SH-SY5Y (cell line): ENCODE results near the gene PASK.

Experiments used
- GATA2 ChIP-seq: IDR thresholded peaks from 2 replicates; pipeline ENCODE4 v1.6.1; 2011; ENCODE audit warnings: mild to moderate bottlenecking, low read depth, low read length
- GATA3 ChIP-seq: IDR thresholded peaks from 2 replicates; pipeline ENCODE4 v1.6.1; 2011; ENCODE audit warnings: low read depth, mild to moderate bottlenecking, low read length, moderate library complexity

Gene PASK

DNA sequence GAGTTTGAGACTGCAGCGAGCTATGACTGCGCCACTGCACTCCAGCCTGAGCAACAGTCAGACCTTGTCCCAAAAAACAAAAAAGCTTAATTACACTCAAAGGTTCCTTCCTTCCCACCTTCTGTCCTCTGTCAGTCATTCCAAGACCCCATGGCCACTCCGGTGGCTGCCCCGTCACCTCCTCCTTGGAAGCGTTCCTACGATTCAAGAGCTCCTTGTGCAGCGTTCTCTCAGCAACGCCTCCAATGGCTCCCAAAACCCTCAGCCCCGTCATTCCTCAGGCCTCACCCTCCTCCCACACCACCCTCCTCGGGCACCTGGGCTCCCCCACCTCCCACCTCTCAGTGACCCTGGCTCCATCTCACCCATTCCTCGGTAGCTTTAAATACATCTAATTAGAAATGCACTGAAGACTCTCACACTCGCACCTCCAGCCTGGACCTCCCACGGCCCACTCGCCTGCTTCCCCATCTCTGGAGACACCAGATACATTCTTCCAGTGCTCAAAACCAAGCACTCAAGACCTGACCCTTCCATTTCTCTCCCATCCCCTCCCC is 8.0 kb downstream of the PASK start:
- no peak for TF ChIP-seq GATA2
- TF ChIP-seq GATA3 = no peak

DNA sequence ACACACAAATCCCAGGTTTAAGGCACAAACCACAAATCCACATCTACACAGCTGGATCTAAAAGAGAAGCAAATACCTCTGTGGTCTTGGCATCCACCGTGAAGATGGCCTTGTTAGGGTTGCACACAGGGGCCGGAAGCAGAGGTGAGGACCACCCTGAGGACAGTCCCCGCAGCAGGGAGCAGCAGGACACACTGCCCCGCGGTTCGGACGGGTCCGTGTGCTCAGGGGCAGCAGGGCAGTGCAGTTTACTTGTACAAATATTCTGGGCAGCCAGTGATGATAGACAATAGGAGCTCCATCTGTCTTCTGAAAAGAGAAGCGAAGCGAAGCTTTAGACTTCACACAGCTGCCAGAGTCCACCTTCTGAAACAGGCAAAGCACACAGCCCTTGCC is 8.8 kb downstream of the PASK start:
- no peak for TF ChIP-seq GATA2
- TF ChIP-seq GATA3 = no peak

DNA sequence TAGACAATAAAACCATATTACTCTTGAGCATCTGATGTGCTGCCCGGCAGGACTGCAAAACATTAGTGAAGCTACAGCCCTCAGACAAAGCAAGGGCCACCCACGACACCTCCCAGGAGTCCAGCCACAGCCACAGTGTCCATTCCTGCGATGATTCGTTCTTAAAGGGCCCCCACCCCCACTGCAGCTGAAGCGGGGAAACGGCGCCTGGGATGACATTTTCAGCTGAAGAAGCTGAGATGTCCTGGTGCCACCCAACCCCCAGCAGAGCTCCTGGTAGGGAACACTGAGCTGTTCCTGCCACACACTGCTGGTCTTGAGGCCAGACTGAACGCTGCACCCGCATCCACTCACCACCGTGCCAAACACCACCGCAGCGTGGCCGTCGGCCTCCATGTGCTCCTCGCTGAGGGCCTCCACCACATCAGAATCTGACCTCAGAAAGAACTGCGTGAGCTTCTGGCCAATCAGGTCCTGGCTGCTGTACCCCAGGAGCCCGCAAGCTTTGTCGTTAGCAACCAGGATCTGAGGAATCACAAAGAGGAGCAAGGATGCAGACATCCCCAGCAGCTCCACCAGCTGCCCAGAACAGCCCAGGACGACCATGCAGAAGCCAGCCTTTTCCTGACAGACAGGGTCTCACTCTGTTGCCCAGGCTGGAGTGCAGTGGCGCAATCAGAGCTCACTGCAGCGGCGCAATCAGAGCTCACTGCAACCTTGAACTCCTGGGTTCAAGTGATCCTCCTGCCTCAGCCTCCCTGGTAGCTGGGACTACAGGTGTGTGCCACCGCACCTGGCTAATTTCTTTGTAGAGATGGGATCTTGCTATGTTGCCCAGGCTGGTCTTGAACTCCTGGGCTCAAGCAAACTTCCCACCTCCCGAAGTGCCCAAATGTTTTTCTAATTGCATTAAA is 9.5 kb downstream of the PASK start:
- no peak for TF ChIP-seq GATA2
- TF ChIP-seq GATA3 = no peak

DNA sequence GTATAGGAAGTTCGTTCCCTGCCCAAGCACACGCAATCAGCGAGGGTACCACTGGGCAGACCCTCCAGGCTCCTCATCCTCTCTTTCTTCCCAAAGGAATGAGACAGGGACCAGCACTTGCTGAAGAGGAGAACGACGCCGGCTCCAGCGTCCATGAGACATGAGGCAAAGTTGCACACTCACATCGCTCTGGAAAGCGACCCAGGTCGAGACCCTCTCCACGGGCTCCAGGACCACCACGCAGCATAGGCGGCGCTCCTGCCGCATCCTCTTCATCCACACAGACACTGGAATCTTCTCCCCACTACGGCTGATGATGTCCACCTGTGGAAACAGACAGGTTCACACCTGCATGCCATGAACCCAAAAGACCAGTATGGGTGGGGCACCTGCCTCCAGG is 10.8 kb downstream of the PASK start:
- no peak for TF ChIP-seq GATA3
- TF ChIP-seq GATA2 = no peak

DNA sequence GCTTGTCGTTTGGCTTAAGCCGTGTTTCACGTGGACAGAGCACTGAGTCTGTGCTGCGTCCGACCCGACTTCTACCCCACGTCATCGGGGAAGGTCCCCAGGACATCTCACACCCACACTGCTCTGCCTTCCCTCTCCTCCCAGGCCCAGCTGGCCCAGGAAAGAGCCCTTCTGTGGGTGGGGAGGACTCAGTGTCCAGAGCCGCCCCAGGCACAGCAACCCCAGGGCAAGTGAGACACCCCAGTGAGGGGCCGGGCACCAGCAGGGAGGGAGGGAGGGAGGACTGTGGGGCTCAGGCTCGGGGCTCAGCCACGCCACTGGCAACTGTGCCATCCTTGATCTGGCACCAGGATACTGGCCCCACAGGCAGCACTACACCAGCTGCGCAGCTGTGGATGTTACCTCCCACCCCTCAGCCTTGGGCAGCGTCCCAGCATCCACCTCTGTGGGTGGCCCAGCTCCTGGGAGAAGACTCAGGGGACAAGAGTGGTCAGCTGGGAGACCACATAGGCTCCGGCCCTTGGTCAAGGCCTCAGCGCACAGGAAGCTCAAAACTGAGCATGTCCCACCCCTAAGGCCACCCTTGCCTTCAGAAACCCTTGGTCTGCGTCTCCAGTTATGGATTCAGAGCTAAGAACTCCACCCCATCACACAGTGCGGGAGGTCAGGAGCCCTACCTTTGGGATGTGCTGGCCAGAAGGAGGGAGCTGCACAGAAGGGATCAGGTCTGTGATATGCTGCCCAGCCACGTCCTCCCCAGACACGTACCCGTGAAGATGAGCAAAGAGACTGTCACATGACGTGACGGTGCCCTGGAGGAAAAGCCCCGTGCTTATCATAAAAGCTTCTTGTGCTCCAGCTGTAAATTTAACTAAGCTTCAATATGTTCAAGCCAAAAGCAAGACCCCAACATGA is 11.7 kb downstream of the PASK start:
- TF ChIP-seq GATA3 (no peak), GATA2 (no peak)

DNA sequence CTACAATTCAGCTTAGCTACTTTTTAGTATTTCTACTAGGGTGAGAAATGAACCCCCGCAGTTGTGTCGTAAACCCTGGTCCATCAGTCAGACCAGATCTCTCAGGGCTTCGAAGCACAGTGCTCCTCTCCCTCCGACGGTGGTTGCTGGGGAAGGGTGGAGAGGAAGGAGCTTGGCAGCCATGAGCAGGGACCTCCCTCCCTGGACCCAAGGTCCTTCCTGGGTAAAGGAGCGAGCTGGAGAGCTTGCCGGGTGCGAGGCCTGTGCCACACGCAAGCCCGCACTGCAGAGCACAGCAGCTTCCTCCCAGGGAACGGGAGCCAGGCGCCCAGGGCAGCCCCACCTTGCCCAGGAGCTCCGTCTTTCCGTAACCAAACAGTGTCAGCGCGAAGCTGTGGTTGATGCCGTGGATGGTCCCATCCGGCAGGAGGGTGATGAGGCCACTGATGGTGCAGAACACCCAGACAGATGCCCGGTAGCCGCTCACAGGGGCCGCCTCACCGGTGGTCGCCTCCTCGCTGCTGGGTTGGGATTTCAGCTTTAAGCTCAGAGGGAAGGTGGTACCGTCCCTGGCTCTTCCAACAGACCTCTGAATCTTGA is 12.5 kb downstream of the PASK start:
- TF ChIP-seq GATA3 (no peak), GATA2 (no peak)

DNA sequence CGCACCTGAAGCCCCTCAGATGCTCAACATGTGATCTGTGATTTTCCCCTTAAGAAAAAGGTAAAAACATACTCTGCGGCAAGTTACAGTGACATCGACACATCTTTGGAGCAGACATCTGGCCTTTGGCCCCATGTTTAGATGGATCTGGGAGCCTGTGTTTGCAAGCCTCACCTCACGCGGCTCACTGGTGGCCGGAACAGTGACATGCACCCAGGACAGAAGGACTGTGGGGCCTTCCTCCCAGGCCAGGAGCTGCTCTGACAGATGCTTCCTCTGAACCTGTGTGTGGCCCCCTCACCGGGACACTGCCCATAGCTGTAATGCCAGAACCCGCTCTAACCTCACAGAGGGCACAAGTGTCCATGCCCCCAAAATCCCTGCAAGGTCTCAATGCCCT is 13.1 kb downstream of the PASK start:
- TF ChIP-seq GATA2 (no peak), GATA3 (no peak)

DNA sequence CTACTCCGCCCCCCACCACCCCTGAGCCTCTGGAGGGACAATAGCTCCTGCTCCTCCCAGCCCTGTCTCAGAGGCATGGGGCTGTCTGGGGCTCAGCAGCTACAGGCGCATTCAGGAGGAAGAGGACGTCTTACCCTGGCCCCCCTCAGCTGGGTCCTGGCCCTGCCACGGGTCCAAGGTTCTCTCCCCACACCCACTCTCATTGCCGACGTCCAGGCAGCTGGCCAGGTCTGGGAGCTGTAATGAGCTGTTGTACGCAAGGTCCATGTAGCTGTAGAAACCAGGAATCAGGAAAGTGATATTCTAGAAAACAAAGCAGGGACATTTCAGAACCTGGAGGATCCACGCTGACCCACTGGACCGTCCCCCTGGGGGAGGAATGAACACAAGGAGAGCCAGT is 13.5 kb downstream of the PASK start:
- TF ChIP-seq GATA3 (no peak), GATA2 (no peak)

DNA sequence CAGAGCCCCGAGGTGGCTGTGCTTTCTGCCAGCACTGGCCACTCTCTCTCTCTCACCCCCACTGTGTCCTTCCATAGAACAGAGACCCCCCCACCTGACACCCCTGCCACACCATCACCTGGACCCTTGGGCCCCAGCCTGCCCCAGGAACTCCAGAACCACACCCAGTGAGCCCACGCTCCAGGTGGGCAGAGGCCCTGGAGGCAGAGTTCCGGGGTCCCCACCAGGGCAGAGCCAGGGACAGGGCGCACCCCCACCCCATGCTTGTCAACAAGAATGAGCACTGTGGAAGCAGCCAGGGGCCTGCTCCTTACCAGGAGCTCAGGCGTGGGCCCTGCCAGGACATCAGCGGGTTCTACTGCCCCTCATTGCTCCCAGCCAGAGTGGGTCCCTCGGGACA is 14.6 kb downstream of the PASK start:
- TF ChIP-seq GATA2 = no peak
- TF ChIP-seq GATA3 = no peak

DNA sequence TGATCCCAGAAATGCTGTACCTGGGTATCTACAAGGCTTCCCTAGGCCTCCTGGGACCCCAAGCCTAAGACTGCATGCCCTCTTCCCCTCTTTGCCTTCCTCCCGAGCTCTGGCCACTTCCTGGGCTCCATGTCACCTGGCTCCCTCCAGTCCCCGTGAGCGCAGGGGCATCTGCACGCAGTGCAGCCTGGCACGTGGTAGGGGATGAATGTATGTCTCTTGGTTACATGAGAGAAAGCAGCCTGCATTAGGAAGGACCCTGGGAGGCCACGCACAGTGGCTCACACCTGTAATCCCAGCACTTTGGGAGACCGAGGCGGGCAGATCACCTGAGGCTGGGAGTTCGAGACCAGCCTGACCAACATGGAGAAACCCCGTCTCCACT is 15.8 kb downstream of the PASK start:
- TF ChIP-seq GATA3 = no peak
- TF ChIP-seq GATA2 = no peak

DNA sequence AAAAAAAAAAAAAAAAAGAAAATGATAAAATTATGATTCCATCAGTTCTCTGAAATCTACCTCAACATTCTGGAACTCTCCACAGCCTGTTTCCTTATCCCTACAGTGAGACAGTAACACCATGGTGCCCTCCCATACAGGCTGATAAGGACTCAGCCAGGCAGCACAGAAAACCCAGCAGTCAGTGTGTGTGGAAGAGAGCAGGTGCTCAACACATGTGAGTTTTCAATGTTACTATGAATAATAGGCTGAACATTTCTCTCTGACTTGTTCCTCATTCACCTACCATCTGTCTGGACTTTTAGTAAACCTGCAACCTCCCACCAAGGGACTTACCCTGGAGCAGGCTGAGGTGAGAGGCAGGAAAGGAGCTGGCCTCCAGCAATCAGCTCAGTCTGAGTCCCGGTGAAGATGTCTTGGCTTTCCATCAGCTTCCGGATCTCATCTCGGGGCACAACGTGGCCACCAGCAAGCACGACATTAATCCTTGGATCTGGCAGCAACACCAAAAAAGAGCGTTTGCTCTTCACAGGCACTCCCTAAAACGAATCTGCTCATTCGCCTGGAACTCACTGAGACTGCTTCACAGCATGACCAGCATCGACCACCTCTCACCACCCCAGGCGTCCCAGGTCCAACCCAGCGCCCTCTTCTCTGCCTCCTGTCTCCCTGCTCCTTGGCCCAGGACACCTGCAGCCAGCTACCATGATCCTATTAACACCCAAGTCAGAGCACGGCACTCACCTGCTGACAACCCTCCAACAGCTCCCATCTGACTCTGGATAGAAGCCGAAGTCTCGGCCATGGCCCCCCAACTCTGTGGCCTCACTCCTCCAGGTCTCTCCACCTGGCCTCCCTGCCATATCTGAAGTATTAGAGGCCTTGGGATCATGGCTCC is 16.5 kb downstream of the PASK start:
- TF ChIP-seq GATA2 (no peak), GATA3 (no peak)

DNA sequence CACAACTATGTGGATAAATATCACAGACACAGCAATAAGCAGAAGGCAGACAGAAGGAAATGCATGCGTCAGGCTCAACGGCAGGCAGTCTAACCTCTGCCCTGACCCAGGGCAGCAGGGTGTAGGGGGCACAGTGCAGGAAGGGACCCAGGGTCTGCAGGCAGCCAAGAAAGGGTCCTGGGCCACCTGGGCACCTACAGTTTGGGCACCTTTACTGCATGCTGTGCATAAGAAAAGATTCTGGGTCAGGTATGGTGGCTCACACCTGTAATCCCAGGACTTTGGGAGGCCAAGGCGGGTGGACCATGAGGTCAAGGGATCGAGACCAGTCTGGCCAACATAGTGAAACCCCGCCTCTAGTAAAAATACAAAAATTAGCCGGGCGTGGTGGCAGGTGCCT is 17.7 kb downstream of the PASK start:
- TF ChIP-seq GATA3 (no peak), GATA2 (no peak)

DNA sequence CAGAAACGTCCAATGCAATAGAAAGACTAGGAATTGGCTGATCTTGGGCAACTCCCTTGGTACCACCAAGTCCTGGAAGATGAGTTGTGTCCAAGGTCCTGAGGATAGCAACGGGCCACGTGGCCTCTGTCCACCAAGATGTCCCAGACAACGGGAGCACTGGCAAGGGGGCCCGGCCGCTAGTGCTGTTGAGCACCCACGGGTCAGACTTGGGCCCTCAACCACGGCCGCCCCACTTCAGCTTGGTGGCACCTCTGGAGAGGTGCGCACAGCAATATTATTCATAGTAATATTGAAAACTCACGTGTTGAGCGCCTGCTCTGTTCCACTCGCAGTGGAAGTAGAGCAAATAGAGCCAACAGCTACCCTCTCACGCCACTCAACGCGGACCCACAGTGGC is 19.0 kb downstream of the PASK start:
- TF ChIP-seq GATA2 (no peak), GATA3 (no peak)

DNA sequence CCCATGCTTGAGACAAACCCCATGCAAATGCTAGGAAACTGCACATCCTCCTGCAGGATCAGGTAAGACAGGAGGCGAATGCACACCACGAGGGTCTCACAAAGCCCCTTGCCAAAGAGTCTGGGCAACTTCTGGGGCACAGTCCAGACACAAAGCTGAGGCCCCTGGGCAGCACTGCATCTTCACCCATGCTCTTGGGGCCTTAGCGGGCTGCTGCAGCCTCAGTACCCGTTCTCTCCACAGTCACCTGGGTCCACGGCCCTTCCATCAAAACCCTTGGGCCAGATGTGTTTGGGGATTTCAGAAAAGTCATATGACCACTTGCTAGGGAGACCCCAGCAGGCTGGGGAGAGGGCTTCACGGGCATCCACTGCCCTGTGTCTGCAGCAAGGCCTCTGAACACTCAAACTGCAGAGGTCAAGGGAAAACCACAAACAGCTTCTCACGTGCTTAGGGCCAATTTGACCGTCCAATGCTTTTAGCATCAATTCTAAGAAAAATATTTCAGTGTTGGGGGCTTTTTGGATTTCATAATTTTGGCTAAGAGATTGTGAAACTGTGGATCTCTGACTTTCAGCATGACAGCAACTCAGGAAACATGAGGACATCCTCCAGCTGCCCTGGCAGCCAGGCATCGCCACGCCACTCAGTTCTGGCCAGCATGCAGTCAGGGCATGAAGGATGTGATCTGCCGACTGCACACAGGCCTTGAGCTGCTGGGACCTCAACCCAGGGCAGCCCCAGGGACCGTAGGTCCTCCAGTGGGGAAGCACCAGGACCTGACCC is 20.0 kb downstream of the PASK start:
- TF ChIP-seq GATA3 (no peak), GATA2 (no peak)

DNA sequence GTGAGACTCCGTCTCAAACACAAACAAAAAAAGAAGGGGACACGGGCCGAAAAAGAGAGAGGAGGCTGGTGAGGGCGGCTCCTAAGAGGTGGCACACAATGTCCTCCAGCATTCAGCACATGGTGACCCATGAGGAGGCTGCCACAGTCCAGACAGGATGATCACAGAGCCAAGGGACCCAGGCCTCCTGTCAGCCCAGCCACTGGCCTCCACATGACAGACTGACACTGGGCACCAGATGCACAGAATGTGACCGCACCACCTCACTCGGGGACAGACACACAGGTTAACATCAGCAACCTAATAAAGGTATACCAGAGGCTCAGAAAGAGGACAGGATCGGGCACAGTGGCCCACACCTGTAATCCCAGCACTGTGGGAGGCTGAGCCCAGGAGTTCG is 21.0 kb downstream of the PASK start:
- TF ChIP-seq GATA2 = no peak
- no peak for TF ChIP-seq GATA3
